NCI-H146 treated with DMSO at 0.1 percent for 48 hours (cell line): Measurements from ENCODE around the gene ZNF213.

Experiments
- DNase-seq: peaks from one replicate; lab custom pipeline; 2025; ENCODE audit not compliant: unreplicated experiment; lab: John Stamatoyannopoulos, UW

ZNF213 gene

DNA sequence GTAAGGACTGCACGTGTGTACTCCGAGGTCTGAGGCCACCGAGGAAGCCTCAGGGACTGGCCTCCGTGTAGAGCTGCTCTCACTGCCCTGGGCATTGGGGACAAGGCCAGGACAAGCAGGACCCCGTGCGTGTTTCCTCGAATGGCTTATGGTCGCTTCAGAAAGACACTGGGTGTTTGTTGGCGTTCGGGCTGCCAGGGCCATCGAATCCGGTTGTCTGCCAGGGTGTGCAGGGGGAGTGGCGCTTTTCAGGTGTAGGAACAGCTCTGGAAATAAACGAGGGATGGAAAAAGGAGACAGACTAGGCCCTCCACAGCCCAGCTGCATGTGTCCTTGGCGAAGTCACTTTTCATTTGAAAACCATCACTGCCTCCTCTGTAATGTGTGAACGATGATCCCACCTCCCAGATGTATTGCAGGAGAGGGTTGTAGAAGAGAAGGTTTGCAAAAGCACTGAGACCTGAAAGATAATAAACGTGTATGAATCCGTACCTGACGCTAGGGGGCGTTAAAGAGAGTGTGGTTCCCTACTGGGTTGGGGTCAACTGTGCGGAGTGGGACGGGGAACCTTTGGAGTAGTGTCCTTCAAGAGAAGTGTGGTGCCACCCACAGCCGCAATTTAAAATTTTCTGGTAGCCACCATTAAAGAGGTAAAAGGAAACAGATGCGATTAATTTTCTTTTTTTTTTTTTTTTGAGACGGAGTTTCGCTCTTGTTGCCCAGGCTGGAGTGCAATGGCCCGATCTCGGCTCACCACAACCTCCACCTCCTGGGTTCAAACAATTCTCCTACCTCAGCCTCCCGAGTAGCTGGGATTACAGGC, 33.6 kb upstream of the ZNF213 start:
- DNase-seq, result peak; percentile 10

DNA sequence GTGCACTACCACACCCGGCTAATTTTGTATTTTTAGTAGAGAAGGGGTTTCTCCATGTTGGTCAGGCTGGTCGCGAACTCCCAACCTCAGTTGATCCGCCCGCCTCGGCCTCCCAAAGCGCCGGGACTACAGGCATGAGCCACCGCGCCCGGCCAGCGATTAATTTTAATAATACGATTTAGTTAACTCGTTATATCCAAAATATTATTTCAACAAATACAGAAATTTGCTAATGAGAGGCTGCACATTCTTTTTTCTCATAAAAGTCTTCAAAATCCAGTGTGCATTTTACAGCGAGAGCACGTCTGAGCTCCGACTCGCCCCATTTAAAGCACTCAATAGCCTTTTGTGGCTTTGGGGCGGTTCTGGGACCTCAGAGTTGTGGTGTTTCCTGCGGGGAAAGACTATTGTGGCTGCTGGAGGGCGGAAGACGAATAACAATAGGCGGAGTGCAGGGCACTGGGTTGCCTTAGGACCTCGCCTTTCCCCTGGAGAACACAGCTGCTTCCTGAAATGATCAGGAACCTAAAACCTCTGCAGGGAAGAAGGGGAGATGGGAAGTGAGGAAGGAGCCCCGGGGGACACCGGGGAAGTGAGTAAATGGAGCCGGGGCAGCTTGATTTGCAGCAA, 32.9 kb upstream of the ZNF213 start:
- no peak for DNase-seq

DNA sequence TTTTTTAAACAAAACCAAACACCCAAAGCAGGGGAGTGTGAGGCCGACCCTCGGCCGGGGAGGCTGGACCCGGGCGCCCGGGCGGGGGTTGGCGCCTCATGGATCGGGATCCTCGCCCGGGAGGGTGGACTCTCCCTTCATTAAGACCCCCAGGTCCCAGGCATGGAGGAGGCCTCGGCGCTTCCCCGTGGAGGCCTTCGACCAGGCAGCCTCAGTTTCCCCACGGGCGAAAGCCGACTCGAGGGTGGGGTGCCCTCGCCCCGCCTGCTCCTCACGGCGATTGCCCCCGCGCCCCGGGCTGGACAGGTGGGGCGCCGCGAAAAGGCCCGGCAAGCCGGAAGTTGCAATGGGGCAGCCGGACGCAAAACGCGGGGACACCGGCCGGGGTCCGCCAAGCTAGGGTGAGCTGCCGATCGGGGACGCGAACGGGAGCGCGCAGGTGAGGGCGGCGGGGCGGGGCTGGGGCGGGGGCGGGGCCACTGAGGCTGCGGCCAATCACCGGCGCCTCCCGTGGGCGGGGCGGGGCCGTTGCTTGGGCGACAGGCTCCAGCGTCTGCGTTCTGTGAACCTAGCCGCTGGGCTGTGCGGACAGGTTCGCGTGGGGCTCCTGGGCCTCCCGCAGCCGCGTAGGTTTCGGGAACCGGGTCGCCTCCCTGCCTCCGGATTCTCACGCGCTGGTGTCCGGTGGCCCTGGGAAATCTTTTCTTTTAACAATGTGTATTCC, 28.5 kb upstream of the ZNF213 start:
- DNase-seq, result peak; percentile 85

DNA sequence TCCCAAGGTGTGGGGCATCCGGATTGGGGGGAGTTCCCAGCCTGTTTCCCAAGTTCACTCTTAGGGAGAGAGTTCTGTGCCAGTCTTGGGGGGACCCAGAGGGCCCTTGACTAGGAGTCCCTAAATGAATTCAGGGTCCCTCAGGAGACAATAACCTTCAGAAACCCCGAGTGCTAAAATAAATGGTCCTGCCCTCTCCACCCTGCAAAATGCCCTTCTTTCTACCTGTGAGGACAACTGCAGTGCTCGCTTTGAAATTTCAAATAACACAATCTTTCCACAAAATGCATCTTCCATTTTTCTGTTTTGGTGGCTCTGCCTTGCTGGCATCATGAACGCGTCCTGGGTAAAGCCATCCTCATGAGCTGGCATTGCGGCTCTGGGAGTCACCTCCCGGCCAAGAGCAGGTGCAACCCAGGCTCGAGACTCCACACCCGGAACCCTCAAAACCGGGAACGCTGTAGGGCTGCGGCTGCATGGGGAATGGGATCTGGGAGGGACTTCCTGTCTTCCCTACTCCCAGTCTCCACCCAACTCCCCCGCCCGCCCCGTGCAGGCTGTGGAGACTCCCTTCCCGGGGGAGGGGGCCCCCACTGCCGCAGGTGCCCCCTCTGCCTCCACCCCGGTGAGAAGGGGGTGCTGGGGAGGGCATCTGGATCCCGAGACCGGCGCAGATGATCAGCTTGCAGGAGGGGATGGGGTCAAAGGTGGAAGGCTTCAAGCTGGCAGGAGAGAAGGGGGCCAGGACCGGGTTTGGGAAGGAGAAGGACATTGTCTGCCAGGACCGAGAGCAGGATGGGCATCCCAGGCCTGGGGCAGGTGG, 22.6 kb upstream of the ZNF213 start, which contains the start of gene ZNF205:
Gene ZNF205 (plus strand): TSS at position 529 of the 823 bp plus-strand sequence. CDS start 845 bp downstream, outside the sequence.
- DNase-seq, result peak; percentile 78

DNA sequence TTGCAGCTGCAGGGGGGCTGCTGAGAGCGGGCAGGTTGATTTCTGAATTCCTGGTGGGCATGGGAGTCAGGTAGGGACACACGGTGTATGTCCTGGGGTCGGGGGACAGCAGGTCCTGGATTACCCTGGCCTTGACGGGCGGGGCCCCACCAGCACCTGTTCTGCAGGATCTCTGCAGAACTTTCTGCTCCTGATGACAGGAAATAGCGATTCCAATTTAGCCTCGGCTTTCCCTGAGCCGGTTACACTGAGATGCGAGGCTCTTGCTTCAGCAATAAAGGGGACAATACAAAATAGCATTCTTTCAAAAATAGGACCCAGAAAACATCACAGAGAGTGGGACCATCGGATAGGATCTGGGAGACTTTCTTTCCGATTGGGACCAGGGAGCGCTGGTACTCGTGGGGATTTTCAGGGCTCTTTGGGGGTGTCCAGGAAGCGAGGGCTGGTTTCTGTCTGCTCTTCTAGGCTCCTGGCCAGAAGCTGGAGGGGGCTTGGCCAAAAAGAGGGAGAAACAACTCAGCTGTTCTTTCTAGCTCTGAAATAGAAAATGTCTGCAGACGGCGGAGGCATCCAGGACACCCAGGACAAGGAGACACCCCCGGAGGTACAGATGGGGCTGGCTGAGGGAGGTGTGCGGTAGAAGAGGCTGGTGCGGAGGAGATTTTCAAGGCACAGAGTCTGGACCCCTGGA, 21.8 kb upstream of the ZNF213 start:
- no peak for DNase-seq

DNA sequence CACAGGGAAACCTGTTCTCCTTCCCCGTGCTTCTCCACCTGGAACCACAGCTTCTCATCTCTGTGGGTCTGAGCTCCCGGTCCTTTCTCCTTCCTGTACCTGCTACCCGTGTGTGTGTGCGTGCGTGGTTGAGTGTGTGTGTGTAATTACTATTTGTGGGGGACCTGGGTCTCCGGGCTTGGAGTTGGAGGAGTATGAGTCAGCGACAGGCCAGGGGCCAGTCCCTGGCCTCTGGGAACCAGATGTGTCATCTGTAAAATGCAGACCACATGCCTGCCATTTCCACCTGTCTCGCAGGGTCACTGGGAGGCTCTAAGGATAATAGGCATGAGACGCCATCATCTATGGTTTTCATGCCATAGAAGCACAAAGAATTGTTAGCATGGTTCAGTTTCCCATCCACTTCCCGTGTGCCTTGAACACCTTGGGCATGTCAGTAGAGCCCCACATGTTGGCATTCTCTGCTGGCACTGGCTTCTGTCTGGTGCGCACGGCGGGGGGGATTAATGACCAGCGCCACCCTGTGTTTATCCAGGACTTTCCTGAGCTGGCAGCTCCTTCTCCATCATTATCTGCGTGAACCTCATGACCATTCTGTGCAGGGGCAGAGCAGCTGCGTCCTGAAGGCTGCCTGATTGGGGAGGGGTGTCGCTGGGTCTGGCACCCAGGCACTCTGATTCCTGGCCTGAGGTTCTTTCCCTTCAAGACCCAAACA, 20.9 kb upstream of the ZNF213 start:
- DNase-seq, result no peak

DNA sequence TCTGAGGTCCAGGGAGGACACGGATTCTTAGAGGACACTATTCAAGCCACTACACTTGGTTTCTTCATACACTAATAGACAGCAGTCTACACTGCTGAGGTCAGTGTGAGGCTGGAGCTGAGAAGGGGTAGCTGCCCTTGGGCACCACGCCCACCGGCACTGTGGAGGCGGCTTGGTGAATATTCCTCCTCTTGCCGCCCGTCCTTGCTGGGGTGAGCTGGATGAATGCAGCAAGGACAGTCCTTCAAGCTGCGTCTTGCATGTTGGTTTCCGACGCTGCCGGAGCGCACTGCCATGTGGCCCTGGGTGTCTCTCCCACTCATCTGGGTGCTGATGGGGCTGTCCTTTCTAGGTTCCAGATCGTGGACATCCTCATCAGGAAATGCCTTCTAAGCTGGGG, 19.8 kb upstream of the ZNF213 start:
- DNase-seq, result no peak

DNA sequence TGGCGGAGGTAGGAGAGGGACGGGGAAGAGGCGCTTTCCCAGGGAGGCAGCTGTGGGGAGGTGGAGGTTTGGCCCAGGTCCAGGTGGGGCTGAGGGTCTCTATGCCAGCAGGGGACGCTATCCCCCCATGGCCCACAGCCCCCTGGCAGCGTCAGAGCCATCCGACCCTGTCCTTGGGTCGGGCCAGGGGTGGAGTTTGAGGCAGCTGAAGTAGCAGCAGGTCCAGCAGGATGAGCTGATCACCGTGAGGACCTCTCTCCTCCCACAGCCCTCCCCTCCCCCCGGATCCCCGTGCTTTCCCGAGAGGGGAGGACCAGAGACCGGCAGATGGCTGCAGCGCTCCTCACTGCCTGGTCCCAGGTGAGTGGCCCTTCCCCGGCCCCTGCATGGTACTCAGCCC, 19.3 kb upstream of the ZNF213 start:
- DNase-seq, result no peak

DNA sequence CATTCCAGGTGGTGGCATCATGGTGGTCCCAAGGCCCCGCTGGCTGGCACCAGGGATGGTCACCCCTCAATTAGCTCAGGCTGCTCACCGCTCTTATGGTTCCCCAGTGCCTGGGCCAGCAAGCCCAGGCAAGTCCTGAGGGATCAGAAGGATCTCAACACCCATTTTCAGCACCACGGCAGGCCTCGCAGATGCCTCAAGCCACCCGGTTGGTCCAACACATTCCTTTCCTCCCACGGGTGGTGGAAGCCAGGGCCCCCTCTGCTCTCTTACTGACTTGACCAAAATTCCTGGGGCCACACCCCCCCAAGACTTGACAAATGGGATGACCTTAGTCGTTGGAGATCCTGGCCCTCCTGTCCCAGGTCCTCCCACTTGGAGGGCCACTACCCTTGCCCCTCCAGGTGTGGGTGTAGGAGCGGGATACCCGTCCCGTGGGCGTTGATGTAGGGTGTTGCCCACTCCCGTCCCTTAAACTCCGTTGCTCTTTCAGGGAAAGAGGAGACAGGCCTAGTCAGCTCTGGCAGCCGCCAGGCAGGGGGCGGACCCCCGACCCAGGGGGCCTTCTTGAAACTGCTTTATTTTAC, 16.5 kb upstream of the ZNF213 start:
- no peak for DNase-seq

DNA sequence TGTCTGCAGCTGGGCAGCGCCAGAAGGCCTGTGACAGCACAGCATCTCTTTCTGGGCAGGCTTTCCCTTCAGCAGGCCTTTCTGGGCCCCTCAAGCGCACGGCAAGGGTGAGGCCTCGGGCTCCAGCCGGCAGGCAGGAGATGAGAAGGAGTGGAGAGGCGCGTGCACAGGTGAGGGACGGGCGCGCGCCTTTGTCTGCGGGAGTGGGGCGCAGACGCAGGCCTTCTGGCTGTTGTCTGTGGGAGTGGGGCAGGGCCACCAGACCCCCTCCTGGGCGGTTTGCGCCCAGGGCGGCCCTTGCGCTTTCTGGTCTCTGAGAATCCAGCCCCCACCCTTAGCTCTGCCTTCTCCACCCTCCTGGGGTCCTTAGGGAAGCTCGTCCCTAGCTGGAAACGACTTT, 16.0 kb upstream of the ZNF213 start:
- no peak for DNase-seq

DNA sequence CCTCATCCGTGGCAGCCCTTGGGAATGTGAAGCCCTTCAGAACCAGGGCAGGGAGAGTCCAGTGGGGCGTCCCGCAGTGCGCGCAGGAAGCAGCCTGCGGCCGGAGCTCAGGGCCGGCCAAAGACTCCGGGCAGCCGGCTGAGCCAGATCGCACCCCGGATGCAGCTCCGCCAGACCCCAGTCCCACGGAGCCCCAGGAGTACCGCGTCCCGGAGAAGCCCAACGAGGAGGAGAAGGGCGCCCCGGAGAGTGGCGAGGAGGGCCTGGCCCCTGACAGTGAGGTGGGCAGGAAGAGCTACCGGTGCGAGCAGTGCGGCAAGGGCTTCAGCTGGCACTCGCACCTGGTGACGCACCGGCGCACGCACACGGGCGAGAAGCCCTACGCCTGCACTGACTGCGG, 15.5 kb upstream of the ZNF213 start:
- no peak for DNase-seq

DNA sequence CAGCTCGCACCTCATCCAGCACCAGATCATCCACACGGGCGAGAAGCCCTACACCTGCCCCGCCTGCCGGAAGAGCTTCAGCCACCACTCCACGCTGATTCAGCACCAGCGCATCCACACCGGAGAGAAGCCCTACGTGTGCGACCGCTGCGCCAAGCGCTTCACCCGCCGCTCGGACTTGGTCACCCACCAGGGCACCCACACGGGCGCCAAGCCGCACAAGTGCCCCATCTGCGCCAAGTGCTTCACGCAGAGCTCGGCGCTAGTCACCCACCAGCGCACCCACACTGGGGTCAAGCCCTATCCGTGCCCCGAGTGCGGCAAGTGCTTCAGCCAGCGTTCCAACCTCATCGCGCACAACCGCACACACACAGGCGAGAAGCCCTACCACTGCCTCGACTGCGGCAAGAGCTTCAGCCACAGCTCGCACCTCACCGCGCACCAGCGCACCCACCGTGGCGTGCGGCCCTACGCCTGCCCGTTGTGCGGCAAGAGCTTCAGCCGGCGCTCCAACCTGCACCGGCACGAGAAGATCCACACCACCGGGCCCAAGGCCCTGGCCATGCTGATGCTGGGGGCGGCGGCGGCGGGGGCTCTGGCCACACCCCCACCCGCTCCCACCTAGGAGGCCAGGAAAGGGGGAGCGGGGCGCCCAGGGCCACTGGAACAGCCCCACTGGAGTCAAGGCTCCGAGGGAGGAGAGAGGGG, 15.0 kb upstream of the ZNF213 start:
- DNase-seq, result no peak

DNA sequence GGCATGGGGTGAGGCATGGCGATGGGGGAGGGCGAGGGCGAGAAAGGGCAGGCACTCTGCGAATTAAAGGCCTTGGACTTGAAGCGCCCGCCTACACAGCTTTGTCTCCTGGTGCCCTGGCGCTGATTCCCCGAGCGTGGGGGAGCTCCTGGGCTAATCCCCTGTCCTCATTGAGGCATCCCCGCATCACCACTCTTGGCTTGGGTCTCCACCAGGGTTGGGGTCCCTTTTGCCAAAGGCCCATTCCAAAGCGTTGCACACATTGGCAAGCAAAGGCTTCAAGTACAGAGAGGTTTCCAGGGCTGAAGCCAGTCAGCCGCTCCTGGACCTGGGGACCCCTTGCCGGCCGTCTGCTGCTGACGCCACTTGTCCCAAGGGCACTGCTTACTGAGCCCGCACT, 14.4 kb upstream of the ZNF213 start:
- DNase-seq, result no peak

DNA sequence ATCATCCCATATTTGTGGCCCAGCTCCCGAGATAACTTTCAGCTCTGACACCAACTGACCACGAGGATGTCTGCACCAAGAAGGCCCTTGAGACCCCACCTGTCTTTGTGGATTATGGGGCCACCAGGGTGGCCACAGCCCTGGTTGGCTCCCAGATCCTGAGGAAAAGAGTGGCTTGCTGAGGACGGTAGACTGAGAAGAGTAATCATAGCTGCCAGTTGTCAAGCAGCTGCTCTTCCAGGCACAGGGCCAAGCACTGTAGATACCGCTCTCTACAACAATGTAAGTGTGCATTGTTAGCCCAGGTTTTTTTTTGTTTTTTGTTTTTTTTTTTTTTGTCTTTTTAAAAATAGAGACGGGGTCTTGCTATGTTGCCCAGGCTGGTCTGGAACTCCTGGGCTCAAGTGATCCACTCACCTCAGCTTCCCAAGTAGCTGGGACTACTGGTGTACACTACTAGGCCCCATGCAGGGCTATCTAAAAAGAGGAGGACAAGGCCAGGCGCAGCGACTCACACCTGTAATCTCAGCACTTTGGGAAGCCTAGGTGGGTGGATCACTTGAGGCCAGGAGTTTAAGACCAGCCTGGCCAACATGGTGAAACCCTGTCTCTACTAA, 12.9 kb upstream of the ZNF213 start:
- no peak for DNase-seq

DNA sequence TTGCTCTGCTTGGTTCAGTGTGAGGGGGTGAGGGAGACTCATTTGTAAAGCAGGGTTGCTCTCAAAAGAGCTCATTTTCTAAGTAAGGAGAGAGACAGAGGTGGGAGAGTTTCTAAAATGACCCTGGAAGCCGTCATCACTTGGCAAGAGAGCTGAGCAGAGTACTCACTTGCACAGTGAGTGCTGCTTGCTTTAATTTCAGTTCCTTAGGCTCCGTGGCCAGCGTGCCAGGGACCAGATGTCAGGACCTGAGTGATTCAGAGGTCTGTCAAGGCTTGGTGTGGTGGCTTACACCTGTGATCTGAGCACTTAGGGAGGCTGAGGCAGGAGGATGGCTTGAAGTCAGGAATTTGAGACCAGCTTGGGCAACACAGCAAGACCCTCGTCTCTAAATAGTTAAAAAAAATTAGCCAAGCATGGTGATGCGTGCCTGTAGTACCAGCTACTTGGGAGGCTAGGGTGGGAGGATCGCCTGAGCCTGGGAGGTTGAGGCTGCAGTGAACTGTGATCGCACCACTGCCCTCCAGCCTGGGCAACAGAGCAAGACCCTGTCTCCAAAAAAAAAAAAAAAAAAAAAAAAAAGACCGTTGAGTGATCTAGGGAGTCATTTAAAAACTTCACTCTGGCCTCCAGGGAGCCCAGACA, 11.8 kb upstream of the ZNF213 start:
- DNase-seq, result no peak

DNA sequence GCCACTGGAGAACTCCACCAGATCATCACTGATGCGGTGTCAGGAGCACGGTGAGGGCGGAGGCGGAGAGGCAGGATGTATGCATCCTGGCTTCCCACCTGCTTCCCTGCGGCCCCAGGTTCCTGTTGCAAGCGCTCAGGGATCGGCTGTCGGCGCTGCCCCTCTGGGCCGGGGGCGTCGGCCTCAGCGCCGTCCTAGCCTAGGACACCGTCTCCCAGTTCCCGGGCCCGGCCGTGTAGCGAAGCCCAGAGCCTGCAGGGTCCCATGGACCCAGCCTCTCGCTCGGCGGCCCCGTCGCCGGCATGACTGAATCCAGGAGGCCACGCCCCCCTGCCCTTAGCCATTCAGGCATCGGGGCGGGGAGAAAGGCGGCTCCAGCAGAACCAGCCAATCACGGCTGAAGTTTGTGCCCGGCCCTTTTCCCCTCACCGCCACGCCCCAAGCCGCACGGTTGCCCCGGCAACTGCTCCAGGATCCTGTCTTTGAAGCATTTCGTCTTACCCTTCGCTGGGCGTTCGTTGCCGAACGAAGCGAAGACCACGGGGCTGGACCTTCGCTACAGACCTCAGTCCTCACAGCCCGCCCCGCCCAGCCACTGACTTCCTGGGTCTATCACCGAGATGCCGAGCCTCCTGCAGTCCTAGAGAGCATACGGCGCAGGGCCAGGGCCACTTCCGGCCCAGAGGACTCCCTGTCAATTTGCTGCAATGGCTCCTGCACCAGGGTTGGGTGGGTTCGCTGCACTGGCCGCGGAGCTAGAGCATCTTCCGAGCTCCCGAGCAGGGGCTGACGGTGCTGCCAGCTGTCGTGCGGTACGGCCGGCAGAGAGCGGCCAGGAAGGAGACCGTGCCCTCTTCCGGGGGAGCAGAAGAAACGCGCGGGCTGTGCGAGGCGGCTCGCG, 10.6 kb upstream of the ZNF213 start:
- peak; percentile 97 for DNase-seq

DNA sequence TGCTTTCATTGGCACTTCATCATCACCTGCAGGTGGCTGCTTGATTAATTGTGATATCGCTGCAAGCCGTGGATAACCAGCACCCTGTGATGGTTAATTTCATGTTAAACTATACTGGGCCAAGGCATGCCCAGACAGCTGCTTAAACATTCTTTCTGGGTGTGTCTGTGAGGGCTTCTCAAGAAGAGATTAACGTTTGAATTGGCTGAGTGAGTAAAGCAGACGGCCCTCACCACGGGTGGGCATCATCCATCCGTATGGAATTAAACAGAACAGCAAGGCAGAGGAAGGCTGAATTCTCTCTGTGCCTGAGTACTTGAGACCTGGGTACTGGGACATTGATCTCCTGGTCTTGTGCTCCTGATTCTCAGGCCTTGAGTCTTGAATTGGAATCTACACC, 7.1 kb upstream of the ZNF213 start:
- peak; percentile 94 for DNase-seq
